ENCODE data around the gene SP9.

The SP9 gene

GRCh38 chr2:174333372-174334277 is 1.1 kb upstream of the SP9 start:
- no peak for DNase-seq

GRCh38 chr2:174334278-174334715 is 457 bp upstream of the SP9 start:
- no peak for DNase-seq

GRCh38 chr2:174335254-174335987 is 667 bp downstream of the SP9 start:
- no peak for DNase-seq

GRCh38 chr2:174335988-174336500 is 1.3 kb downstream of the SP9 start:
- DNase-seq = no peak

GRCh38 chr2:174336501-174337336 is 2.0 kb downstream of the SP9 start:
- peak; percentile 53 for DNase-seq

DNA sequence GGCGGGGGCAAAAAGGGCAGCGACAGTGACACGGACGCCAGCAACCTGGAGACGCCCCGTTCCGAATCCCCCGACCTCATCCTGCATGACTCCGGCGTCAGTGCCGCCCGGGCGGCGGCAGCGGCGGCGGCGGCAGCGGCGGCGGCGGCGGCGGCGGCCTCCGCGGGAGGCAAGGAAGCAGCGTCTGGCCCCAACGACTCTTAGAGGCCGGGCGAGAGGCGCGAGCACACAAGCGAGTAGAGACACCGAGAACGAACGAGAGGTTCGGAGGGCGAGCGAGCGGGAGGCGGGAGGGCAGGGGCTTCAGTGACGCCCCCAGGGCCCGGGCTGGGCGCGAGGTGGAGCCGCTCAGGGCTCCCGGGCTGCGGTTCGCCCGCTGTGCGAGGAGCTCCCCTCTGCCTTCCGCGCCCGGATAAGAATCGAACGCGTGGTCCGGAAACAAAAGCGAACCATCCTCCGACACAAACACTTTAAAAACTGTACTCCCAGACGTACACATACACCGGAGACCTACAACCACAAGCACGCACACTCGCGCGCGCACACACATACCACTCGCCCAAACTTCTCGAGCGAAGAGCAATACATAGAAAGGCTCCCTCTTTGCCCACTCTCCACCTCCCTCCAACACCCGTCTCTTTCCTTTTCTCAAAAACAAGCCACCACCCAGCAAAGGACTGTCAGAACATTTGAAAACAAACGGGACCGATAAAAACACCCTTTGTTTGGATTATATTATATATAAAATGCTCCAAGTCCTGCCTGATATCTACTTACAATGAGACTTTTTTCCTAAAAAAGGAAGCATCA is 2.8 kb downstream of the SP9 start:
- DNase-seq = peak; percentile 41

DNA sequence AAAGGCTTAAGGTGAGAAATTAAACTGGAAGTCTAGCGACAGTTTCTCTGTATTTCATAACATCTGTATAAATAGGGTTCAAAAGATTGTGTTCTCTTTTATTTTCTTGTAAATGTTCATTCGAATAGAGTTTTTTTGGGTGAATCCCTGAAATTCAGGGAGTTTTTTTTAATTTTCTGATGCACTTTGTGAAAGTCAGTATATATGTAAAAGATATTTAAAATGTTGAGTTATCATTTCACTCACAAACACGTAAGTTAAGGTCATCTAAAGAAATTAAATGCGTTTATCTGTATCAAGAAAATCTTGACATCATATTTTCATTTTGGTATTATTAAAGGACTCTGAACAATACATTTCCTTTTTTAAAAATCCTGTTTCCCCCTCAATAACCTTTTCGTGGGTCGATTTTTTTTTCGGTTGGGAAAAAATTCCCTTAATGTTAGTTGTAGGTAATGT is 3.4 kb downstream of the SP9 start:
- DNase-seq = no peak

DNA sequence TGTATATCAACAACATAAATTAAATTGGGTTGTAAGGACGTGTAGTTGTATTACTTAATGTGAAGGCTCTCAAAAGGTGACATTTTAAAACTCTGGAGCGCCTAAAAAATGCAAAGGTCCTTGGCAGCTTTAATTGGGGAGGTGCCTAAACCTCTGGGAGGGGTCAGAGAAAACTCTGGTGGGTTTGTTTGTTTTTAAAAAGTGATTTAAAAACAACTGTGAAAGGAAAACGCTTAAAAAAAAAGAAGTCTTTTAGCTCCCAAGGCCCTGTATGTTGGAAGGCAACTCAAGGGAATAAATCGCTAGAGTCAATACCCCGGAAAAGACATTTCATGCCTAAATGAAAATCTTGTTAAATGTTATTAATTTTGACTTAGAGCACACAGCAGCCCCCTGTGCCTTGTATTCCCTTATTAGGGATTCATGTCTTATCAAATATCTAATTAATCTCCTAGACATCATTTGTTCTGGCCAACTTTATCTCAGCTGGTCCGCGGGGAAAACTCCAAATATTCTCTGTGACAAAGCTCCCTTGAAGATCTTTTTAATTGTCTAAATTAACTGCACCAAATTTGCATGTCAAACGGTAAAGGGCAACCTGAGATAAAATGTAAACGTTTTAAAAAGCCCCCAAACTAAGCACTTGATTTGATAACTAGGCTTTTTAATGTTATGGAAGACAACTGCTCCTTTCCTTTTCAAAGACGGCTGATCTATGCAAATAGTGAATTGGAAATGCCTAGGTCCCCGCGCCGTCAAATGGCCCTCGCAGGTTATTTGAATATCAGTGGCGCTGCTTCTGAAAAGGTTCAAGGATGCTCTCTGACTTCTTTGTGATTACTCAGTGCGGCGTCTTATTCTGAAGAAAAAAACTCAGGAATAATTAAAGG is 4.2 kb downstream of the SP9 start:
- peak; percentile 33 for DNase-seq

DNA sequence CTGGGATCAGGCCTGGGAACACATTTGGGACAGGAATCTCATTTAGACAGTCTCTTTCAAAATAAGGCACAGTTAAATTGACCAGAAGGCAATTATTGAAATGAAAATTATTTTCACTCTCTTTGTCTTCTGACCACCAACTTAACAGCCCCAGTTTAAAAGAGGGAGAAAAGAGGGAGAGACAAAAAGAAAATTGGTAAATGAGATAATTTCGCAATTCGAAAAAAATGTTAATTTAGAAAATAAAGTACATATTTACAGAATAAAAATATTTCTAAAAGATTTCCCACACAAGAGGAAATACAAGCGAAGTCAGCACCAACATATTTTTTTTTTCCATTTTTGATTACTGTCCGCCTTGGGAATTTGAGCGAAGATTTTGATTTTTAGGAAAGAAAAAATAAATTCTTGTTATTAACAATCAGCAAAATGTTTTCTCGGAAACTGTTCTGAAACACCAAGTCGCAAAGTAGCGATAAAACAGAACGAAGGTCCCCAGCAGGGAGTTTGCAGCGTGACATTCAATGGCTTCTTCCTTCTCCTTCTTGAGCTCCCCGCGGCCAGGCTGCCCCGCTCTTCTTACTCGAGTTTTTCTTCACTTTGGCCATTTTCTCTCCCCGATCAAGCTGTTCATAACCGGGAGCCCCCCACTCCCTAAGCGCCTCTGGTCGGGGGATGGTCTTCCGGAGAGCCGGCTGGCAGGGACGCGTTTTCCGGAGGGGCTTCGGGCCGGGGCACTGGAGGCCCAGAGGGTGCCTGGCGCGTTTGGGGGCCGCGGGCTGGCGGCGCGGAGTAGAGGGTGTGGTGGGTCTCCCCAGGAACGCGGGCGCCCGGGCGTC is 5.0 kb downstream of the SP9 start:
- no peak for DNase-seq

GRCh38 chr2:174340400-174341292 is 5.9 kb downstream of the SP9 start:
- DNase-seq = no peak

DNA sequence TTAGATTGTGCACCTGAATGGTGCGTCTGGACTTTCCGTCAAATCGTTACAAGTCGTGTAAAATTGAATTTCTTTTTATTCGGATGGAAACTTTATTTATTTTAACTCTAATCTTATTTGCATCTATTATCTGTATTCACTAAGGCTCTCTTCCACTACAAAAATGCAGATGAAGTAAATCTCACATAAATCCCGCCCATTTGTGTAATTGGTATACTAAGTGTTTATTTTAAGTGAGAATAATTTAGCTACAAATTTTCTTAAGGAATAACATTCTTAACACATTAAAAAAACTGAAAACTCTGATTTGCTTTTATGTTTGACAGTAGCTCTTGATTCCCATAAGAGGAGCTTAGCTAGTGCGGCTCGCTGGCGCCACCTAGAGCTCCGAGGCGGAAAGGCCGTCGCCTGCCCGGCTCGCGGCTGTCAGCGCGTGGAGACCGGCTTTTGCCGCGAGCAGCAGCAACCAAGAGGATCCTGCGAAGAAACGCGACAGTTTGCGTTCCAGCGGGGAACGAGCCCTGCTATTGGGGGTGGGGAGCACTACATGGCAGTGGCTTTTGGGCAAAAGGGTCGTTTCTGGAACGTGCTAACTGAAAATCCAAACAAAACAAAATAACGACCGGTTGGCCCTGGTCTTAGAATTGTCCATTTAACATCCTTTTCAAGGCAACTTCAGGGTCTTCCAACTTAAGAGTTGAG is 6.7 kb downstream of the SP9 start:
- DNase-seq = peak; percentile 85

GRCh38 chr2:174341995-174342685 is 7.4 kb downstream of the SP9 start:
- DNase-seq = no peak

GRCh38 chr2:174342686-174343342 is 8.1 kb downstream of the SP9 start:
- DNase-seq = peak; percentile 28

- DNase-seq = no peak
These were observed 8.5 kb downstream of the SP9 start for GRCh38 chr2:174343343-174343622.

DNA sequence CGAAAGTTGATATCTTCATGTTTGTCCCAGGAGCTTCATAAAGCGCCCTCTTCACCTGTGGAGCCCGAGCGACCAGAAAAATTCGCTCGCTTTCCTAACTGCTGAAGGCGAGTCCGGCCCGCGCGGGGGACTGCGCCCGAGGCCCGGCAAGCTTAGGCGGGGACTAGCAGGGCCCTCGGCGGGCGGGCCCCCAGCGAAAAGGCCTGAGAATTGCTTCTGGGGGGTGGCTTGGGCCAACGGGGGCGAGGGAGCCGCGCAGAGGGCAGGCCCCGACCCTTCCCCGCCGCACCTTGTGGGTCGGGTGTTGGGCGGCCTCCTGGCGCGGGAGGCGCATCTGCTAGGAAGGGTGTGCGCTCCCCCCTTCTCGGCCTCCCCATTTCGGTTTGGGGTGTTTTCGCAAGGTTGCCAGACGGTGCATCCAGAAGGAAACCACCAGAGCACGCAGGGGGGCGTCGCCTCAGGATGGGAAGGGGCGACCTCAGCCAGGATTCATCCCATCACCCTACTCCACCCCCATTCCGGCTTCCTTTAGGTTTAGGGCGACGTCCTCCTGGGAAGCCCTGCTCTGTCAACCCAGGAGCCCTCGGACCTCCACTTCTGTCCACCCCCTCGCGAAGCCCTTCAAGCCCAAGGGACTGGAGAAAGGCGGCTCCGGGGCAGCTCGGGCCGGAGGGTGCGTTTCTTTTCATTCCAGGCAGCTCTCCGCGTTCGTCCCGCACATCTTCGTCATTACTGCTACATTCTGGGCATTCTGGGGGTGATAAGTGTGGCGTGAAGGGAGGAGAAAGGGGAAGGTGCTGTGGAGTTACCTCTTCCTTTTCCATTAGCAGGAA is 9.1 kb downstream of the SP9 start:
- no peak for DNase-seq

All from hematopoietic multipotent progenitor cell treated with erythropoietin and hydrocortisone succinate and interleukin-3 and kit ligand, for 8 days (in vitro differentiated cells).